Activated naive CD4-positive, alpha-beta T cell treated with anti-CD3 and anti-CD28 coated beads, Interleukin-2, amount 10 ng/mL, durations not matched to agents 5 hours and 36 hours (primary cell): ENCODE measurements around the gene TMEM207. TPM values are rescaled to one million over a fixed set of nuclear protein-coding genes. Genes with fewer than 3 reads are reported as not detected.

ENCODE experiments used
- total RNA-seq, 2 experiments: library from RNA; stranded (reverse); gene quantifications; one replicate each; pipeline ENCODE4 v1.2.3, GENCODE V29; 2021

The TMEM207 gene
- total RNA-seq = not detected

GRCh38 chr3:190449801-190450200 is at the start of gene TMEM207:
Gene TMEM207 (minus strand): TSS chr3:190449901. CDS start chr3:190449809, 92 bp downstream.

GRCh38 chr3:190387578-190388213 is 62.0 kb downstream of the TMEM207 start, which contains the start of gene CLDN16:
Gene CLDN16 (plus strand): TSS chr3:190388163. CDS start chr3:190388330, 167 bp downstream.

Other genes starting within 250 kb of the TMEM207 start
- gene CLDN1, start 127.5 kb downstream of the TMEM207 start, total RNA-seq = under 1 TPM in 1 of 2 experiments, not detected in 1; 0.07 TPM
- gene CLDN16, start 61.7 kb downstream of the TMEM207 start, total RNA-seq = not detected
- 1 to 10 TPM; 8.8 to 8.9 TPM for gene IL1RAP, start 64.2 kb upstream of the TMEM207 start, total RNA-seq